NCI-H2227 treated with DMSO at 0.1 percent for 48 hours (cell line): ENCODE results near the gene CEP250.
A peak's percentile ranks its signal among the peaks of the same experiment; 100 is the strongest.
"Not testable (repeated sequence)": the region's sequence is repeated elsewhere in the genome, so short reads cannot be mapped to it uniquely, and the experiment has no call there.

Experiments used
- DNase-seq: peaks from one replicate; lab custom pipeline; 2025; lab: John Stamatoyannopoulos, UW

The CEP250 gene

GRCh38 chr20:35523298-35523888, 68.0 kb downstream of the CEP250 start:
- no peak for DNase-seq

- no peak for DNase-seq
Observed at GRCh38 chr20:35525639-35526038, 70.2 kb downstream of the CEP250 start.

- DNase-seq = no peak
Observed at GRCh38 chr20:35527122-35527769, 71.8 kb downstream of the CEP250 start.

DNA sequence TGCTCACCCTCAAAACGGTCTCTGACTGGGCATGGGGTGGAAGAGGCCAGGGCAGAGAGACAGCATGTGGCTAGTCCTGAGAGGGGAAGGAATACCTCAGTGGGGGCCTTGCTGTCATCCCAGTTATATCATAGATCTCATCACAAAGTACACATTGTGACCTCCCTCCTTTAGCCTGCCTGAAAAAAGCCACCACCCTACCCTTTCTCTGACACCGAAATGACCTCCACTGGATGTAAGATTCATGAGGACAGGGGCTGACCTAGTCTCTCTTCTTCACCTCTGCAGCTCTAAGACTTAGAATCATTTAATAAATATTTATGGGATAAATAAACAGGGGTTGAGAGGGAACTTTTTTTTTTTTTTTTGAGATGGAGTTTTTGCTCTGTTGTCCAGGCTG, 74.2 kb downstream of the CEP250 start, which contains the start of gene C20orf173:
C20orf173 (minus strand) TSS at position 101 of the 400 bp plus-strand sequence. CDS start 279 bp downstream, outside the sequence.
- no peak for DNase-seq

- peak; percentile 92 for DNase-seq
Observed at GRCh38 chr20:35539756-35540212, 84.4 kb downstream of the CEP250 start.

DNA sequence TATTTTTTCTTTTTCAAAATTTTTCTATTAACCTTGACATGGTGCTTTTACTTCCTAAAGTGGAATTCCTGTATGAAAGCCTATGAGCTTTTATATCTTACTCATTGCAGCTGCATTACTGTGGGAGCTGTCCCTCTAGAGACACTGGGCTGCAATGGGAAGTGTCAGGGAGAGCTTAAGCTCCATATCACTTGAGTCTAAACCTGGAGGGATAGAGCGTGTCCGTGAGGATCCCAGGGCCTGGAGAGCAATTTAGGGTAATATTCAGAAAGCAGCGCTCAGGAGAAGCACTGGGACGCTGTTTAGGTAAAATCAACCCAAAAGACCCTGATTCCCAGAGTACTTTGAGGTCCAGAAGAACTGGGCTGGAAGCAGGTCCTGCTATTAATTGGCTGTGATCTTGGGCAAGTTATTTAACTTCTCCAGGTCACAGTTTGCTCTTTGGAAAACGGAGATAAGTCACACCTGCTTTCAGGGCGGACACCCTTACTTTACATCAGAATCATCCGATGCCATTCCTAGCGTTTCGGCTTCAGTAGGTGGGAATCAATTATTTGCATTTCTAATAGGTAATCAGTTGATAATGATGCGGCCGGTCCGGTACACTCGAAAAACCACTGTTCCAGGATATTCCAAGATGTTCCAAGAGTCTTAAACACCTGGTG, 85.9 kb downstream of the CEP250 start:
- DNase-seq = no peak

DNA sequence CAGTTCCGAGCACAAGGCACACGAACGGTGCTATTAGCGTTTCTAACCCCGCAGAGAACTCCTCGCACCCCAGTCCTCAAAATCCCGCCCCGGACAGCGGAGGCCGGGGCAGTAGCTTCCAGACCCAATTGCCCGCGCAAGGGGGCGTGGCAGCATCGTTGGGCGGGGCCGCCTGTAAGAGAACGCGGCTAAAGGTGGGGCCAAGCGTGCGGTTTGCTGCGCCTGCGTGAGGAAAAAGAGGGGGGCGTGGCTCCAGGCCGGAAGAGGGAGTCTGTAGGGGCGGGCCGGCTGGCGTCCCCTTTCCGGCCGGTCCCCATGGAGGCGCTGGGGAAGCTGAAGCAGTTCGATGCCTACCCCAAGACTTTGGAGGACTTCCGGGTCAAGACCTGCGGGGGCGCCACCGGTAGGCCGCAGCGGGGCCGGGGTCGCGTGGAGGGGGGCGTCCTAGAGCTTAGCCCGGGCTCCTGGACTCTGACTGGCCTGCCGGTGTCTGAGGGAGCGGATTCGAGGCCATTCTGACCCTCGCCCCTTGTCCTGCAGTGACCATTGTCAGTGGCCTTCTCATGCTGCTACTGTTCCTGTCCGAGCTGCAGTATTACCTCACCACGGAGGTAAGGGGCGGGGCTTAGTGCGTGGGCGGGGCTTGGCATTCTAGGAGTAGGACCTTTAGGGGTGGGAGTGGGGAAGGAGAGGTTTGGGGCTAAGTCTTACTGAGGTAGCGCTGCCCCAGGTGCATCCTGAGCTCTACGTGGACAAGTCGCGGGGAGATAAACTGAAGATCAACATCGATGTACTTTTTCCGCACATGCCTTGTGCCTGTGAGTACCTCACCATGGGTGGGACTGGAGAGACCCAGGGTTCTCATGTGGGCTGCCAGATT, 86.6 kb downstream of the CEP250 start, which contains the start of gene ERGIC3:
ERGIC3 (plus strand) TSS at position 296 of the 880 bp plus-strand sequence; CDS start at position 316, 20 bp downstream.
- peak; percentile 97 for DNase-seq

- no peak for DNase-seq
Observed at GRCh38 chr20:35542990-35543389, 87.6 kb downstream of the CEP250 start.

- no peak for DNase-seq
Observed at GRCh38 chr20:35544436-35544835, 89.0 kb downstream of the CEP250 start.

GRCh38 chr20:35544941-35545340, 89.5 kb downstream of the CEP250 start:
- not testable (repeated sequence) for DNase-seq

- DNase-seq = no peak
Observed at GRCh38 chr20:35546127-35546526, 90.7 kb downstream of the CEP250 start.

- no peak for DNase-seq
Observed at GRCh38 chr20:35547329-35547728, 91.9 kb downstream of the CEP250 start.

GRCh38 chr20:35551503-35551902, 96.1 kb downstream of the CEP250 start:
- no peak for DNase-seq

DNA sequence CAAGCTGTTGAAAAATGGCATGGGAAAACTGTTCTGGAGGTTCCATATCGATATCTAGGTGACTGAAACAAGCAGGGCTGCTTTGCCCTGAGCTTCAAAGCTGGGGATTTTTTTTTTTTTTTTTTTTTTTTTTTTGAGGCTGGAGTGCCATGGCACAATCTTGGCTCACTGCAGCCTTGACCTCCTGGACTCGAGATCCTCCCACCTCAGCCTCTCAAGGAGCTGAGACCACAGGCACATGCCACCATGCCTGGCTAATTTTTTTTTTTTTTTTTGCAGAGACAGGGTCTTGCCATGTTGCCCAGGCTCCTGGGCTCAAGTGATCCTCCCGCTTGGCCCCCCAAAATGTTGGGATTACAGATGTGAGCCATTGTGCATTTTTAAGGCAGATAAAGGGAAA, 97.5 kb downstream of the CEP250 start:
- DNase-seq = no peak

GRCh38 chr20:35555461-35555860, 100.1 kb downstream of the CEP250 start:
- not testable (repeated sequence) for DNase-seq

- no peak for DNase-seq
Observed at GRCh38 chr20:35555951-35556645, 100.7 kb downstream of the CEP250 start.

DNA sequence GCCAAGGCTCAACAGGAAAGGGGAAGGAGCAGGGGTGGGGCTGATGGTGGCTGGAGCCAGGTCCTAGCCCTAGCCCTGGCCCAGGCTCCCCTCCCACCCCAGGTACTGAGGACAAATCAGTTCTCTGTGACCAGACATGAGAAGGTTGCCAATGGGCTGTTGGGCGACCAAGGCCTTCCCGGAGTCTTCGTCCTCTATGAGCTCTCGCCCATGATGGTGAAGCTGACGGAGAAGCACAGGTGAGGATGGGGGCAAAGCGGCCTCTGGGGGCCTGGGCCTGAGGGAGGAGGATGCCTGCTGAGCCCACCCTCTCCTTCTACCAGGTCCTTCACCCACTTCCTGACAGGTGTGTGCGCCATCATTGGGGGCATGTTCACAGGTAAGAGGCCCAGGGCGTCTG, 101.5 kb downstream of the CEP250 start:
- no peak for DNase-seq

- no peak for DNase-seq
Observed at GRCh38 chr20:35558451-35558850, 103.1 kb downstream of the CEP250 start.

DNA sequence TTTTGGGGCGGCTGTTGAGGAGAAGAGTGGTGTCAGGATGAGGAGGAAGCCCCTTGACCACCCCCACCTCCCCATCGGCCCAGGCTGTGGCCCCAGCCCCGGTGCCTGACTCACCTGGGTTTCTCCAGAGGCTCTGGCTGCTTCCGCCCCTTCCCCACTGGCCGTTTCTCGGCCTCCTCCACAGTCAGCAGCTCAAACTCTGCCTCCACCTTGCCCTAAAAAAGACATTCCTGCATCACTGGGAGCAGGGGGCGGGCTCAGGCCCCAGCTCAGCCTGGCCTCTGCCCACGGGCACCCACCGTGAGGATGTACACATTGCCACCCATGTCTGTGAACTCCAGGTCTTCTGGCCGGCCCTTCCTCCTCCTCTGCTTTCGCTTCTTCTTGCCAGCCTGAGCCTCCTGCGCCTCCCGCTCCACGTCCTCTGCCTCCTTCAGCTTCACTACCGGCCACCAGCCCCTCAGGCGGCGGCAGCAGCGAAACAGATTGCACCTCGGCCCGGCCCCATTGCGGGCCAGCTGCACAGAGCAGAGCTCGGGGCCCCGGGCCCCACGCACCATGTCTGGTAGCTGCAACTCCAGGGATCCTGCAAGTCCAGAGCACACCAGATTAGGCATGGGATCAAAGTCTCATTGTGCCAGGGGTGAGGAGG, 103.8 kb downstream of the CEP250 start:
- DNase-seq = no peak

DNA sequence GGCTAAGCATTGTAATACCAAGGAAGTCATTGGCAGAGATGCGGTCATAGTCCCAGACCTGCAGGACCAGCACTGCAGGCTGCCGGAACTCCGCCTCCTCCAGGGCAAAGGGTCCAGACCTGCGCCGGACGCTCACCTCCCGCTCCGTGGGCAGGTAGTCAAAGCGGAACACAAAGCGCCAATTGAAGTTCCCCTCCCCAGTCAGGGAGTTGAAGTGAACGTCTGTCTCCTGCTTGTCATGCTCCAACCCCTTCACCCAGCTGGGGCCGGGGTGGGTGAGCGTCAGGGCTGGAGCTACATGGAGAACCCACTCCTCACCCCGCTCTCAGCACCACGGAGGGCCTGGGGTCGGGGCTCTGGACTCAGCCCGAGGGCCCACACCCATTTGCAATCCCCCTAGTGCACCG, 104.7 kb downstream of the CEP250 start:
- no peak for DNase-seq

DNA sequence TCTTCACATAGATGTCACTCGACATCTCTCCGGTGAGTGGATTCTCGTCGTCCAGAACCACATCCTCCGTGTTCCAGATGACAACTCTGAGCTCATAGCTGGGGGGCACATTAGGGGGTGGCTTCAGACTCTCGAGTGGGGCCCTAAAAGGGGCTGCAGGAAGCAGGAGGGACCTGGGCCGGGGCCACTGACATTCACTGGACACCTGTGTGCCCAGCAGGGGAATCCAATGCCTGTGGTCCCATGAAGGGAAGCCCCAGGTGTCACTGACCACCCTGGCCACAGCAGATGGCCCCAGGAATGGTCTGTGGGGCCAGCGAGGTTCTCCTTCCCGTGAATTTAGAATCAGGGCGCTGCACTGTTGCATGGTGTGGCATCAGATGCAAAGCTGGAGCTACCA, 105.1 kb downstream of the CEP250 start:
- DNase-seq = no peak
